ENCODE results near the gene PARD6B.

GRCh38 chr20:50799890-50800550, 68.6 kb downstream of the PARD6B start:
- TF ChIP-seq CTCF (IDR thresholded peaks at IDR 0.05; ENCODE audit: poor library complexity, severe bottlenecking): no peak
- no peak for TF ChIP-seq EZH2 (IDR thresholded peaks at IDR 0.05; ENCODE audit: borderline replicate concordance, insufficient read depth, low read length, poor library complexity, severe bottlenecking)
- TF ChIP-seq EP300 (conservative IDR thresholded peaks at IDR 0.05; ENCODE audit: poor library complexity, severe bottlenecking): no peak
- no peak for TF ChIP-seq POLR2AphosphoS5 (IDR thresholded peaks at IDR 0.05)
- no peak for TF ChIP-seq REST (IDR thresholded peaks at IDR 0.05; ENCODE audit: borderline replicate concordance)
- TF ChIP-seq RAD21 (conservative IDR thresholded peaks at IDR 0.05): no peak

Data from neural cell (in vitro differentiated cells).